ENCODE results near the gene CR1.
"Not testable (repeated sequence)": the region's sequence is repeated elsewhere in the genome, so short reads cannot be mapped to it uniquely, and the experiment has no call there.

GRCh38 chr1:207571926-207572325 lies 76.0 kb downstream of the CR1 start:
- not testable (repeated sequence) for TF ChIP-seq POLR2A (IDR thresholded peaks at IDR 0.05)
- TF ChIP-seq, protein P1, sequence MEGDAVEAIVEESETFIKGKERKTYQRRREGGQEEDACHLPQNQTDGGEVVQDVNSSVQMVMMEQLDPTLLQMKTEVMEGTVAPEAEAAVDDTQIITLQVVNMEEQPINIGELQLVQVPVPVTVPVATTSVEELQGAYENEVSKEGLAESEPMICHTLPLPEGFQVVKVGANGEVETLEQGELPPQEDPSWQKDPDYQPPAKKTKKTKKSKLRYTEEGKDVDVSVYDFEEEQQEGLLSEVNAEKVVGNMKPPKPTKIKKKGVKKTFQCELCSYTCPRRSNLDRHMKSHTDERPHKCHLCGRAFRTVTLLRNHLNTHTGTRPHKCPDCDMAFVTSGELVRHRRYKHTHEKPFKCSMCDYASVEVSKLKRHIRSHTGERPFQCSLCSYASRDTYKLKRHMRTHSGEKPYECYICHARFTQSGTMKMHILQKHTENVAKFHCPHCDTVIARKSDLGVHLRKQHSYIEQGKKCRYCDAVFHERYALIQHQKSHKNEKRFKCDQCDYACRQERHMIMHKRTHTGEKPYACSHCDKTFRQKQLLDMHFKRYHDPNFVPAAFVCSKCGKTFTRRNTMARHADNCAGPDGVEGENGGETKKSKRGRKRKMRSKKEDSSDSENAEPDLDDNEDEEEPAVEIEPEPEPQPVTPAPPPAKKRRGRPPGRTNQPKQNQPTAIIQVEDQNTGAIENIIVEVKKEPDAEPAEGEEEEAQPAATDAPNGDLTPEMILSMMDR (IDR thresholded peaks at IDR 0.05): not testable (repeated sequence)

All from transverse colon (tissue), 3 donors.